Sigmoid colon (tissue), 4 donors: Measurements from ENCODE around the gene SMC3.

ENCODE experiments used
- POLR2A ChIP-seq, 2 donors: fragments of 450-650 bp; IDR thresholded peaks; one replicate each; pipeline ENCODE4 v1.6.1; 2016; ENCODE audit warnings: antibody characterized with exemption in 2 of 2, mild to moderate bottlenecking in 2 of 2, moderate library complexity in 2 of 2
- POLR2AphosphoS5 ChIP-seq, 4 donors: sonication (generic); formaldehyde crosslinking; IDR thresholded peaks; one replicate each; pipeline ENCODE4 v1.6.1; 2017; ENCODE audit warnings: antibody characterized with exemption in 4 of 4
- TF ChIP-seq, protein P1 (sequence below), 4 experiments: fragments of 450-650 bp in 3 of 4; fragments of 200-600 bp in 1 of 4; IDR thresholded peaks; one replicate each; pipeline ENCODE4 v1.5.1; 2016 to 2019; ENCODE audit warnings: antibody characterized with exemption in 4 of 4, mild to moderate bottlenecking in 3 of 4, moderate library complexity in 2 of 4

DNA sequence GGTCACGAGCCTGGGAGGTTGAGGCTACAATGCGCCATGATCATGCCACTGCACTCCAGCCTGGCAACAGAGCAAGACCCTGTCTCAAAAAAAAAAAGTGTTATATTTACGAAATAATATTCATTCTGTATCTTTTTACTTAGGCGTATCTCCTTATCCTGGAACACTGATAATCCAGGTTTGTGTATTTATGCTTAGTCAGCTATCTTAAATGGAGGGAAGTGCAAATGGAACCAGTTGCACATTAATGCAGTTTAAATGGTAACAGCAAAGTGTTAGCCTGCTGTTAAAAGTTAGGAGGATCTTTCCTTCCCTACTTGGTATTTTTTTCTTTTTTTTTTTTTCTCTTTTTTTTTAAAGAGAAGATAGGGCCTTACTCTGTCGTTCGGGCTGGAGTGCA, 40.6 kb downstream of the SMC3 start:
- TF ChIP-seq POLR2A (IDR thresholded peaks at IDR 0.05) (no peak), POLR2AphosphoS5 (IDR thresholded peaks at IDR 0.05) (no peak)
- TF ChIP-seq, protein P1, sequence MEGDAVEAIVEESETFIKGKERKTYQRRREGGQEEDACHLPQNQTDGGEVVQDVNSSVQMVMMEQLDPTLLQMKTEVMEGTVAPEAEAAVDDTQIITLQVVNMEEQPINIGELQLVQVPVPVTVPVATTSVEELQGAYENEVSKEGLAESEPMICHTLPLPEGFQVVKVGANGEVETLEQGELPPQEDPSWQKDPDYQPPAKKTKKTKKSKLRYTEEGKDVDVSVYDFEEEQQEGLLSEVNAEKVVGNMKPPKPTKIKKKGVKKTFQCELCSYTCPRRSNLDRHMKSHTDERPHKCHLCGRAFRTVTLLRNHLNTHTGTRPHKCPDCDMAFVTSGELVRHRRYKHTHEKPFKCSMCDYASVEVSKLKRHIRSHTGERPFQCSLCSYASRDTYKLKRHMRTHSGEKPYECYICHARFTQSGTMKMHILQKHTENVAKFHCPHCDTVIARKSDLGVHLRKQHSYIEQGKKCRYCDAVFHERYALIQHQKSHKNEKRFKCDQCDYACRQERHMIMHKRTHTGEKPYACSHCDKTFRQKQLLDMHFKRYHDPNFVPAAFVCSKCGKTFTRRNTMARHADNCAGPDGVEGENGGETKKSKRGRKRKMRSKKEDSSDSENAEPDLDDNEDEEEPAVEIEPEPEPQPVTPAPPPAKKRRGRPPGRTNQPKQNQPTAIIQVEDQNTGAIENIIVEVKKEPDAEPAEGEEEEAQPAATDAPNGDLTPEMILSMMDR (IDR thresholded peaks at IDR 0.05): no peak
